ENCODE measurements around the gene UGT2B17.
A peak's percentile ranks its signal among the peaks of the same experiment; 100 is the strongest.
"Not testable (repeated sequence)": the region's sequence is repeated elsewhere in the genome, so short reads cannot be mapped to it uniquely, and the experiment has no call there.

UGT2B17 gene

GRCh38 chr4:68569466-68570121, 6.5 kb downstream of the UGT2B17 start:
- DNase-seq (ENCODE audit: low read depth in 2 of 2), result no peak

GRCh38 chr4:68569036-68569435, 7.1 kb downstream of the UGT2B17 start:
- not testable (repeated sequence) for DNase-seq (ENCODE audit: low read depth in 2 of 2)

DNA sequence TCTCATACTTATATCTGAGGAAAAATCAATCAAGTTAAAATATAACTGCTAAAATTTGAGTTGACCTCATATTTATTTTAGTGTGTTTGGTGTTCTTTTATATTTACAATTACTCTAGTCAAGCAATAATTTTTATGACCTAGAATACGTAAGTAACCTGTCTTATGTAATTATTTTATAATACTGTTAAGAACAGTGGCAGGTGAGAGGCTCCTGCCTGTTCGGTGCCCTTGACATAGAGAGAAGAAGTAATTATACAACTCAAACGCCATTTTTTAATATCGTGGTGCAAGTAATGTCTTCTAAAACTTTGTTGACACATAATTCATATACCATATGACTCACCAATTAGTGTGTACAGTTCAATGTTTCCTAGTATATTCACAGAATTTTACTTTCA, 7.6 kb downstream of the UGT2B17 start:
- not testable (repeated sequence) for DNase-seq (ENCODE audit: low read depth in 2 of 2)

GRCh38 chr4:68566364-68566763, 9.8 kb downstream of the UGT2B17 start:
- not testable (repeated sequence) for DNase-seq (ENCODE audit: low read depth in 2 of 2)

DNA sequence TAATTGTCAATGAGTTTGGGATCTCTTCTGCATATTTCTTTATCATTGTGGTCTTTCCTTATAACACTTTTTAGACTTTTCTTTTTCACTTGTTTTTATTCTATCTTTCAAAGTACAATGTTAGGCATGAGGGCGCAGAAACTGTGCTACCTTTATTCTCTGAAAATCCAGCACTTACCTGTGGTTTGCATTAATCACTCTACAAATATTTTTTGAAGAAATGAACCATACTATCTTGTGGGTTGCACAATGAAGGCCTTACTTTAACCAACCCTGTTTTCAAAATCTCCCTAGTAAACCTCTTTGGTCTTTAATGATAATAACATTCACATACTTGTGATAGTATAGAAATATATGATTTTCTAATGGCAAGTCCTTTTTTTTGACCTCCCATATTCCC, 11.0 kb downstream of the UGT2B17 start:
- not testable (repeated sequence) for DNase-seq (ENCODE audit: low read depth in 2 of 2)

- DNase-seq (ENCODE audit: low read depth in 2 of 2), result not testable (repeated sequence)
Observed at GRCh38 chr4:68560364-68561070, 15.6 kb downstream of the UGT2B17 start.

GRCh38 chr4:68553830-68554229, 22.3 kb downstream of the UGT2B17 start:
- DNase-seq (ENCODE audit: low read depth in 2 of 2), result not testable (repeated sequence)

DNA sequence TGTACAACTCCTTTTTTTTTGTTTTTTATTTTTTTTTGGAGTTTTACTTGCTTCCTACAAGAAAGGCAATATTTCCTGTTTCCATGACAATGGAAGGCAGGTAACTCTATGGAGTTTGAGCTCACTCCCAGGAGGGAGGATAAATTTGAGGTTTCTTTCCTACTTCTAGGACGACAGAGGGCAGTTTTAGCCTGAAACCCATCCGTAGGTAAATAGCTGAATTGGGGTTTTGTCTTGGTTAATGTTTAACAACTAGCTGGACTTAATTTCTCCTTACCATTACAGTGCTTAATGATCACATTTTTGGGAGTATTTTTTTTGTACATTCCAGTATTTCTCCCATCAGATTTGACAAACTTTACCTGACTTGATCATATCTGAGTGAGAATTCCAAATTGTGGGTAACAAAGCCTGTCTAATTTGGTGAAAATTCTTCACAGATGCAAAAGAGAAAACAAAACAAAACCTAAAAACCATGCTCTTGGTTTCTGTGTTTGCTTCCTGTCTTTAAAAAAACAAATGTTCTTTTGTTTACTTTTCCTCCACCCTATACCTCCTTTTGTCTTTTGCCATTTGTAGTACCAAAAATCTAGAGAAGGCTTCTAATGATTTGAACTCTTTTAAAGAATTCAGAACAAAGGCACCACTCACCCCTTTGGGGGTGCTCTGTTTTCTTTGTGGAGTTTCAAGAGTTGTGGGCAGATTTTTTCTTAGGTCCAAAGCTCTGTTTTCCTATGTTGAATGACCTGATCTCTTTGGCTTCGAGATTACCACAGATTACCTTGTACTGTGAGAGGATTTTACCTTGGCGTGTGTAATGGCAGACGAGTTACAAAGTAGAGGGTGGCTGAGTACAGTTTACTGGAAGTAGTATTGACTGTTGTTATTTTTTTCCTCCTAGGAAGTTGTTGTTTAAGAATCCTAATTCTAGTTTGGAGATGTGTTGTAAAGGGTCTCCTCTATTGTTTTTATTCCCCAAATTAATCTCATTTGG, 23.0 kb downstream of the UGT2B17 start:
- DNase-seq (ENCODE audit: low read depth in 2 of 2), result not testable (repeated sequence)

DNA sequence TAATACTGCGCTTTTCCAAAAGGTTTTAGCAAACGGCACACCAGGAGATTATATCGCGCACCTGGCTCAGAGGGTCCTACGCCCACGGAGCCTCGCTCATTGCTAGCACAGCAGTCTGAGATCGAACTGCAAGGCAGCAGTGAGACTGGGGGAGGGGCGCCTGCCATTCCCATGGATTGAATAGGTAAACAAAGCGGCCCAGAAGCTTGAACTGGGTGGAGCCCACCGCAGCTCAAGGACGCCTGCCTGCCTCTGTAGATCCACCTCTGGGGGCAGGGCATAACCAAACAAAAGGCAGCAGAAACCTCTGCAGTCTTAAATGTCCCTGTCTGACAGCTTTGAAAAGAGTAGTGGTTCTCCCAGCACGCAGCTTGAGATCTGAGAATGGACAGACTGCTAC, 33.4 kb downstream of the UGT2B17 start:
- DNase-seq (ENCODE audit: low read depth in 2 of 2), result not testable (repeated sequence)

- no peak for DNase-seq (ENCODE audit: low read depth in 2 of 2)
Observed at GRCh38 chr4:68536375-68536774, 39.7 kb downstream of the UGT2B17 start.

DNA sequence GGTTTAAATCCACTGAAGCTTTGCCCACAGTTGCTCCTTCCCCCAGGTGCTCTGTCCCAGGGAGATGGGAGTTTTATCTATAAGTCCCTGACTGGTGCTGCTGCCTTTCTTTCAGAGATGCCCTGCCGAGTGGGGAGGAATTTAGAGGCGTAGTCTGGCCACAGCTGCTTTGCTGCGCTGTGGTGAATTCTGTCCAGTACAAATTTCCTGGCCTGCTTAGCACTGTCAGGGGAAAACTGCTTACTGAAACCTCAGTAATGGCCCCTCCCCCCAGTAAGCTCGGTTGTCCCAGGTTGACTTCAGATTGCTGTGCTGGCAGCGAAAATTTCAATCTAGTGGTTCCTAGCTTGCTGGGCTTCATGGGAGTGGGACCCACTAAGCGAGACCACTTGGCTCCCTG, 40.1 kb downstream of the UGT2B17 start:
- no peak for DNase-seq (ENCODE audit: low read depth in 2 of 2)

DNA sequence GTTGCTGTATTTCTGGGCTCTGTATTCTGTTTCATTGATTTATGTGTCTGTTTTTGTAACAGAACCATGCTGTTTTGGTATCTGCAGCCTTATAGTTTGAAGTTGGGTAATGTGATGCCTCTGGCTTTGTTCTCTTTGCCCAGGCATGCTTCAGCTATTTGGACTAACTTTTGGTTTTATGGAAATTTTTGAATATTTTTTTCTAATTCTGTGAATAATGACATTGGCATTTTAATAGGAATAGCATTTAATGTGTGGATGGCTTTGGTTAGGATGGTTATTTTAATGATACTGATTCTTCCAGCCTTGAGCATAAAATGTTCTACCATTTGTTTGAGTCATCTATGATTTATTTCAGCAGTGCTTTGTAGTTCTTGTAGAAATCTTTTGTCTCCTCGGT, 53.9 kb downstream of the UGT2B17 start:
- not testable (repeated sequence) for DNase-seq (ENCODE audit: low read depth in 2 of 2)

DNA sequence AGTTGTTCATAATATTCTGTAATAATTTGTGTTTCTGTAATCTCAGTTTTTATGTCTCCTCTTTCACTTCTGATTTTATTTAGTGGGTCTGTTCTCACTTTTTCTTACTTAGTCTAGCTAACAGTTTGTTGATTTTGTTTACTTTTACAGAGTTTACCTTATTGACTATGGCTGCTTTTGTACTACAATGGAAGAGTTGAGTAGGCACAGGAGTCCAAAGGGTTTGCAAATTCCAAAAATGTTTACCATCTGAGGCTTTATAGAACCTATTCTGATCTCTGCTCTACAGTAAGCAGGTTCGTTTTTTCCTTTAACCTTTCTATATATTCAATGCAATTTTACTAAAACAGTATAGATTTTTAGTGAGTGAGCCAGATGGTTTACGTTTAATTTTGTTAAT, 55.1 kb downstream of the UGT2B17 start:
- no peak for DNase-seq (ENCODE audit: low read depth in 2 of 2)

GRCh38 chr4:68518889-68519288, 57.2 kb downstream of the UGT2B17 start:
- DNase-seq (ENCODE audit: low read depth in 2 of 2), result no peak

DNA sequence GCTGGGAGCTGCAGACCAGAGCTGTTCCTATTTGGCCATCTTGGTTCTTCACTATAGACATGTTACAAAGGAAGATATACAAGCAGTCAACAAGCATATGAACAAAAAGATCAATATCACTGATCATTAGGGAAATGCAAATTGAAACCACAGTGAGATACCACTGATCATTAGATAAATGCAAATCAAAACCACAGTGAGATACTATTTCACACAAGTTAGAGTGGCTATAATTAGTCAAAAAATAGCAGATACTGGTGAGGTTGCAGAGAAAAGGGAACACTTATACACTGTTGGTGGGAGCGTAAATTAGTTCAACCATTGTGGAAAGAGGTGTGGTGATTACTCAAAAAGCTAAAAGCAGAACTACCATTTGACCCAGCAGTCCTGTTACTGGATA, 70.7 kb downstream of the UGT2B17 start:
- DNase-seq (ENCODE audit: low read depth in 2 of 2), result not testable (repeated sequence)

DNA sequence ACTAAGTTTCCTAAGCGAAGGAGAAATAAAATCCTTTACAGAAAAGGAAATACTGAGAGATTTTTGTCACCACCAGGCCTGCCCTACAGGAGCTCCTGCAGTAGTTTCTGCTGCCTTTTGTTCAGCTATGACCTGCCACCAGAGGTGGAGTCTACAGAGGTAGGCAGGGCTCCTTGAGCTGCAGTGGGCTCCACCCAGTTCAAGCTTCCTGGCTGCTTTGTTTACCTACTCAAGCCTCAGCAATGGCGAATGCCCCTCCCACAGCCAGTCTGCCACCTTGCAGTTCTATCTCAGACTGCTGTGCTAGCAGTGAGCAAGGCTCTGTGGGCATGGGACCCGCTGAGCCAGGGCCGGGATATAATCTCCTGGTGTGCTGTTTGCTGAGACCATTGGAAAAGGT, 71.3 kb downstream of the UGT2B17 start:
- DNase-seq (ENCODE audit: low read depth in 2 of 2), result not testable (repeated sequence)

- DNase-seq (ENCODE audit: low read depth in 2 of 2), result not testable (repeated sequence)
Observed at GRCh38 chr4:68503462-68503861, 72.7 kb downstream of the UGT2B17 start.

DNA sequence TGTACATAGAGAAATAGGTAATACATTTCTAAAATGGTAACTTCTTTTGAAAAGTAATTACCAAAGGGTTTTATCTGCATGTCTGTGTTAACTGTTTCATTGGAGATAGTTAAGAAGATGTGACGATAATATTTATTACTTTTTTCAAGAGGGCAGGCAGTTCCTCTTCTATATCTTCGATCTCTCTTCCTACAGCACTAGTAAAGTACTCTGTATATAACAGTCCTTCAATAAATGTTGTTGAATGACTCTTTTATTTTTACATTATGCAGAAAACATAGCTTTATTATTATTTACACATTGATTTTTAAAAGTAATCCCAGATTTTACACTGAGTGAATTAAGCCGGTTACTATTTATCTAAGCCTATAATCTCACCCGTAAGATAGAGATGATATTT, 77.1 kb downstream of the UGT2B17 start:
- DNase-seq (ENCODE audit: low read depth in 2 of 2), result no peak

DNA sequence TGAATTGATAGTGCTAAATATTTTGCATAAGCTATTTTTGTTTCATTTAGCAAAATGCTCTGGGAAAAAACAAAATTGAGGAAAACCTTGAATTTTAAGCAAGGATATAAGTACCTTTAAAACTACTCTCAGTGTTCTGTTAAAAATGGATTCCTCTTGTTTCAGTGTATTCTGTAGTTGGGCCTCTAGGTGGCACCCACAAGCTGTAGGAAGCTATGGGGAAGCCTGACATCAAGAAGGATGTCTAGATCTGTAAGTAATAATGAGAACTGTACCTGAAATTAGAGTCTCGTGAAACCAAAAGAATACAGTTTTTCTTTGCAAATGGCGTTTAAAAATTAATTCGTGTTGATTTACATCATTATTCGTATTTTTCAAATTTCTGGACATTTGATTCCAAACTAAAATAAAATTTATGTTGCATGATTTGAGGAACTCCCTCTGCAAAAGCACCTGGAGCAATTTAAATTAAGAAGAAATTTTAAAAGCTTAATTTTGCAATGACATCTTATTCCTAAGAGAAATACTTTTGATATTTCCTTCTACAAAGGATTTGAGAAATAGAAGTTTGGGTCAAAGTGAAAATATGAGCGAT, 77.6 kb downstream of the UGT2B17 start:
- DNase-seq (ENCODE audit: low read depth in 2 of 2), result peak; percentile 36 to 42

- no peak for DNase-seq (ENCODE audit: low read depth in 2 of 2)
Observed at GRCh38 chr4:68494688-68495087, 81.4 kb downstream of the UGT2B17 start.

DNA sequence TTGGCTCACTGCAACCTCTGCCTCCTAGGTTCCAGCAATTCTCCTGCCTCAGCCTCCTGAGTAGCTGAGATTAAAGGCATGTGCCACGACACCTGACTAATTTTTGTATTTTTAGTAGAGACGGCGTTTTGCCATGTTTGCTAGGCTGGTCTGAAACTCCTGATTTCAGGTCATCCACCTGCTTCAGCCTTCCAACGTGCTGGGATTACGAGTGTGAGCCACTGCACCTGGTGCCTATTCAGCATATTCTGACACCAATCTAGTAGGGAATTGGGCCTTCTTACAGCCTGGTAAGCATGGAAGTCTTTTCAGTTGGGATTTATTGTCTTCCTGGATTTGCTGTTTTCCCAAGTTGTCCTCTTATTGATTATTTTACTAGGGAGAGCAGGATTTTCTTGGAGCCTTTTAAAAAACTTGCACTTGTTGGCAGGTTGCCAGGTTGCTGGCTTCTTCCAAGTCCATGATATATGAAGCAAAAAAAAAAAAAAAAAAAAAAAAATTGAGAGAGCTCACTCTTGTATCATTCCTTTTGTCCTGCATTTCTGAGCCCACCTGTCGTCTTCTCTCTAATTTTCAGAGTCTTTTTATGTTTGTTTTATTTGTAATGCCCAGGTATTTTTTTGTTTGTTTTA, 85.2 kb downstream of the UGT2B17 start:
- no peak for DNase-seq (ENCODE audit: low read depth in 2 of 2)

Measured in activated CD4-positive, alpha-beta T cell treated with anti-CD3 and anti-CD28 coated beads for 24 hours (primary cell).